OCI-LY7 (cell line): Measurements from ENCODE around the gene CLDN20. TPM values are rescaled to one million over a fixed set of nuclear protein-coding genes. Genes with fewer than 3 reads are reported as not detected.

ENCODE experiments used
- BruUV-seq: library from RNA; stranded (reverse); fragments of 400-500 nt; replicated peaks from 2 replicates; lab custom pipeline; 2021; lab: Mats Ljungman, UMichigan
- CTCF ChIA-PET: fragments of 300-600 bp; sonication (Branson Sonifier 250); formaldehyde crosslinking; loops from one replicate; lab custom pipeline; 2022; ENCODE audit warnings: antibody characterized with exemption; ENCODE audit not compliant: unreplicated experiment; lab: Charles Lee
- POLR2A ChIA-PET: fragments of 300-600 bp; sonication (Branson Sonifier 250); formaldehyde crosslinking; loops from one replicate; lab custom pipeline; 2022; ENCODE audit warnings: antibody characterized with exemption; lab: Charles Lee
- DNase-seq: peaks from one replicate; pipeline ENCODE4 v3.0.0-alpha.2; 2015; ENCODE audit warnings: low spot score
- H2AFZ ChIP-seq: fragments of 200-600 bp; sonication (generic), shearing (Covaris generic); 2 replicates; pipeline ENCODE4 v1.6.1; 2014; ENCODE audit warnings: mild to moderate bottlenecking, antibody characterized with exemption, low read length, moderate library complexity
- H3K27ac ChIP-seq: fragments of 200-600 bp; sonication (generic); 2 replicates; pipeline ENCODE4 v1.5.1; 2014; ENCODE audit warnings: mixed run types, low read depth, mild to moderate bottlenecking, moderate library complexity, low read length, inconsistent platforms; ENCODE audit not compliant: poor library complexity, severe bottlenecking
- H3K36me3 ChIP-seq: fragments of 200-600 bp; sonication (generic); 2 replicates; pipeline ENCODE4 v1.6.1; 2014; ENCODE audit warnings: mild to moderate bottlenecking, antibody characterized with exemption, low read length, moderate library complexity, mixed read lengths; ENCODE audit not compliant: insufficient read depth
- H3K4me1 ChIP-seq: fragments of 200-600 bp; sonication (generic); 2 replicates; pipeline ENCODE4 v1.5.1; 2014; ENCODE audit warnings: mild to moderate bottlenecking, low read length; ENCODE audit not compliant: insufficient read depth, poor library complexity, severe bottlenecking
- H3K4me2 ChIP-seq: fragments of 200-600 bp; sonication (generic); 2 replicates; pipeline ENCODE4 v1.6.1; 2014; ENCODE audit warnings: mild to moderate bottlenecking, low read length
- H3K4me3 ChIP-seq: fragments of 200-600 bp; sonication (generic); 2 replicates; pipeline ENCODE4 v1.5.1; 2014; ENCODE audit warnings: mild to moderate bottlenecking, low read depth, low read length; ENCODE audit not compliant: poor library complexity, severe bottlenecking
- H3K79me2 ChIP-seq: fragments of 200-600 bp; sonication (generic); 2 replicates; pipeline ENCODE4 v1.6.1; 2016; ENCODE audit warnings: low read depth, mild to moderate bottlenecking, low read length, moderate library complexity, mixed read lengths; ENCODE audit not compliant: insufficient read depth
- H3K9me2 ChIP-seq: fragments of 200-600 bp; sonication (generic); 2 replicates; pipeline ENCODE4 v1.6.1; 2016; ENCODE audit warnings: mild to moderate bottlenecking, low read length, mixed read lengths; ENCODE audit not compliant: insufficient read depth
- H3K9me3 ChIP-seq: fragments of 200-600 bp; sonication (generic); 2 replicates; pipeline ENCODE4 v1.6.1; 2014; ENCODE audit warnings: mild to moderate bottlenecking, mixed run types, low read length, mixed read lengths
- H4K20me1 ChIP-seq: fragments of 200-600 bp; sonication (generic); 2 replicates; pipeline ENCODE4 v1.6.1; 2014; ENCODE audit warnings: mild to moderate bottlenecking, antibody characterized with exemption, low read length, moderate library complexity, mixed read lengths; ENCODE audit not compliant: insufficient read depth
- EZH2phosphoT487 ChIP-seq: fragments of 200-600 bp; sonication (generic); IDR thresholded peaks from 2 replicates; pipeline ENCODE4 v1.6.1; 2018; ENCODE audit warnings: low read depth, borderline replicate concordance, mild to moderate bottlenecking, mixed run types, antibody characterized with exemption, low read length, moderate library complexity, mixed read lengths
- intact Hi-C: fragments of 100-400 bp; cut with micrococcal nuclease; formaldehyde crosslinking; loops from one replicate; pipeline ENCODE4 v1.10.0; 2022; ENCODE audit not compliant: unreplicated experiment
- total RNA-seq, 2 experiments: library from RNA; depleted of rRNA in 1 of 2; stranded (reverse); fragments of >200 nt in 1 of 2; shearing (Covaris generic) in 1 of 2; gene quantifications; 2 replicates each; pipeline ENCODE4 v1.2.3, GENCODE V29; 2014 to 2022
- TF ChIP-seq, protein P1 (sequence below): fragments of 200-600 bp; sonication (generic); conservative IDR thresholded peaks from 2 replicates; pipeline ENCODE4 v1.5.1; 2014; ENCODE audit warnings: mild to moderate bottlenecking, antibody characterized with exemption, low read length, moderate library complexity, mixed read lengths

Gene CLDN20
- total RNA-seq, 2 experiments from 2014 or later: not detected

DNA sequence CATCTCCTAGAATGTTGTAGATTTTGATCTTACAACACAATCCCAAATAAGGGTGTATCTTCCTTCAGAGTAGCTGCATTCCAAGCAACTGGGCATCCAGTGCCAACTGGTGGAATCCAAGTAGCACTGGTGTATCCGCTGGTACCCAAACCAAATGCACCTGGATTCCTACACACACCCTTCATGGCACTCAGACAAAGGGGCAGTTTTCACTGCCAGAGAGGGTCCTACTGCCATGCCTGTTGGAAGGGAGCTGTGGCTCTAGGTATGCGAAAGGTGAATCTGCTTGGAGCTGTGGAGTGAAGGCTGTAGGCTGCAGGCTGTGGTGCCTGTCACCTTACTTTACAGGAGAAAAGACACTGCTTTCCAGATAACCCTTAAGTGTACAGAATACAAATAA, 17.0 kb upstream of the CLDN20 start:
- TF ChIP-seq, protein P1, sequence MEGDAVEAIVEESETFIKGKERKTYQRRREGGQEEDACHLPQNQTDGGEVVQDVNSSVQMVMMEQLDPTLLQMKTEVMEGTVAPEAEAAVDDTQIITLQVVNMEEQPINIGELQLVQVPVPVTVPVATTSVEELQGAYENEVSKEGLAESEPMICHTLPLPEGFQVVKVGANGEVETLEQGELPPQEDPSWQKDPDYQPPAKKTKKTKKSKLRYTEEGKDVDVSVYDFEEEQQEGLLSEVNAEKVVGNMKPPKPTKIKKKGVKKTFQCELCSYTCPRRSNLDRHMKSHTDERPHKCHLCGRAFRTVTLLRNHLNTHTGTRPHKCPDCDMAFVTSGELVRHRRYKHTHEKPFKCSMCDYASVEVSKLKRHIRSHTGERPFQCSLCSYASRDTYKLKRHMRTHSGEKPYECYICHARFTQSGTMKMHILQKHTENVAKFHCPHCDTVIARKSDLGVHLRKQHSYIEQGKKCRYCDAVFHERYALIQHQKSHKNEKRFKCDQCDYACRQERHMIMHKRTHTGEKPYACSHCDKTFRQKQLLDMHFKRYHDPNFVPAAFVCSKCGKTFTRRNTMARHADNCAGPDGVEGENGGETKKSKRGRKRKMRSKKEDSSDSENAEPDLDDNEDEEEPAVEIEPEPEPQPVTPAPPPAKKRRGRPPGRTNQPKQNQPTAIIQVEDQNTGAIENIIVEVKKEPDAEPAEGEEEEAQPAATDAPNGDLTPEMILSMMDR: no peak
- no peak for TF ChIP-seq EZH2phosphoT487
- H3K4me1 ChIP-seq: no peaks in the 10 kb centered on the region
- DNase-seq: no peak
- H3K27ac ChIP-seq: no peak overlapping the region
- no peaks in the 10 kb centered on the region for H3K9me3 ChIP-seq
- no TSS peak for BruUV-seq
- no peaks in the 10 kb centered on the region for H4K20me1 ChIP-seq
- CTCF ChIA-PET: no interaction called here
- no peak overlapping the region for H3K4me2 ChIP-seq
- POLR2A ChIA-PET: interaction anchor here (1.0 kb wide), 1 partner anchor 9 kb away, joined by 3 read pairs; no protein-coding TSS in a partner anchor
- H3K79me2 ChIP-seq: no peaks in the 10 kb centered on the region
- no peak overlapping the region for H3K4me3 ChIP-seq
- no peaks in the 10 kb centered on the region for H3K9me2 ChIP-seq
- no peak overlapping the region for H2AFZ ChIP-seq
- intact Hi-C loops: loop anchor here (10.0 kb wide), 1 partner anchor 572 kb away; no protein-coding TSS in a partner anchor
- H3K36me3 ChIP-seq: peaks cover 66% of the 10 kb centered on the region

GRCh38 chr6:155247618-155248007, 16.2 kb upstream of the CLDN20 start:
- Histone ChIP-seq H3K36me3 (peaks cover 73% of the 10 kb centered on the region), H4K20me1 (no peaks in the 10 kb centered on the region), H3K79me2 (no peaks in the 10 kb centered on the region), H3K4me2 (no peak overlapping the region), H3K4me3 (no peak overlapping the region), H2AFZ (no peak overlapping the region), H3K9me2 (no peaks in the 10 kb centered on the region), H3K4me1 (no peaks in the 10 kb centered on the region), H3K9me3 (no peaks in the 10 kb centered on the region), H3K27ac (no peak overlapping the region)
- no peak for DNase-seq
- no TSS peak for BruUV-seq
- CTCF ChIA-PET: interaction anchor here (1.2 kb wide), 1 partner anchor 65 kb away, joined by 3 read pairs; no protein-coding TSS in a partner anchor
- TF ChIP-seq, protein P1: no peak
- TF ChIP-seq EZH2phosphoT487: no peak
- POLR2A ChIA-PET: no interaction called here
- intact Hi-C loops: loop anchor here (1.0 to 10.0 kb wide), 3 partner anchors 70 to 573 kb away; no protein-coding TSS in a partner anchor
